Ectodermal cell (in vitro differentiated cells): ENCODE data around the gene UACA.

Experiments used
- H3K27ac ChIP-seq: 2 replicates; pipeline ENCODE4 v1.7.0; 2013; ENCODE audit warnings: mild to moderate bottlenecking, low read depth, low read length; ENCODE audit not compliant: insufficient read depth, poor library complexity, severe bottlenecking
- H3K27me3 ChIP-seq: 2 replicates; pipeline ENCODE4 v1.7.0; 2013; ENCODE audit warnings: mild to moderate bottlenecking, low read length; ENCODE audit not compliant: insufficient read depth, control insufficient read depth, poor library complexity, severe bottlenecking
- H3K36me3 ChIP-seq: one replicate; pipeline ENCODE4 v1.7.0; 2013; ENCODE audit warnings: low read length; ENCODE audit not compliant: control insufficient read depth, insufficient read depth
- H3K4me1 ChIP-seq: one replicate; pipeline ENCODE4 v1.7.0; 2013; ENCODE audit warnings: low read length; ENCODE audit not compliant: control insufficient read depth, insufficient read depth
- H3K4me3 ChIP-seq: 2 replicates; pipeline ENCODE4 v1.7.0; 2013; ENCODE audit warnings: low read depth, low read length, control low read depth; ENCODE audit not compliant: insufficient read depth
- H3K9me3 ChIP-seq: 2 replicates; pipeline ENCODE4 v1.7.0; 2013; ENCODE audit warnings: mild to moderate bottlenecking, low read length, moderate library complexity; ENCODE audit not compliant: control insufficient read depth
- WGBS, 2 experiments: methylation state at CpG; one replicate each; pipeline ENCODE4 v1.1.7; 2013; ENCODE audit warnings: missing lambda C conversion rate in 2 of 2; 5-methylcytosine and 5-hydroxymethylcytosine counted together

UACA gene

GRCh38 chr15:70646169-70646568, 117.2 kb downstream of the UACA start:
- Histone ChIP-seq H3K36me3 (no peaks in the 10 kb centered on the region), H3K4me1 (no peaks in the 10 kb centered on the region), H3K4me3 (no peak overlapping the region), H3K27ac (no peak overlapping the region), H3K27me3 (no peaks in the 10 kb centered on the region), H3K9me3 (no peaks in the 10 kb centered on the region)
- WGBS, 2 experiments: 85 to 90% methylated on average over 1 of the region's 1 CpG

GRCh38 chr15:70643783-70644125, 119.6 kb downstream of the UACA start:
- Histone ChIP-seq H3K9me3 (no peaks in the 10 kb centered on the region), H3K27ac (no peak overlapping the region), H3K4me3 (no peak overlapping the region), H3K4me1 (no peaks in the 10 kb centered on the region), H3K27me3 (no peaks in the 10 kb centered on the region), H3K36me3 (no peaks in the 10 kb centered on the region)
- 75 to 83% methylated on average over 1 of the region's 1 CpG for WGBS, 2 experiments

GRCh38 chr15:70643106-70643782, 120.1 kb downstream of the UACA start:
- Histone ChIP-seq H3K4me3 (no peak overlapping the region), H3K9me3 (no peaks in the 10 kb centered on the region), H3K27me3 (no peaks in the 10 kb centered on the region), H3K27ac (no peak overlapping the region), H3K36me3 (no peaks in the 10 kb centered on the region), H3K4me1 (no peaks in the 10 kb centered on the region)
- WGBS, 2 experiments: 89 to 94% methylated on average over 8 of the region's 8 CpGs

DNA sequence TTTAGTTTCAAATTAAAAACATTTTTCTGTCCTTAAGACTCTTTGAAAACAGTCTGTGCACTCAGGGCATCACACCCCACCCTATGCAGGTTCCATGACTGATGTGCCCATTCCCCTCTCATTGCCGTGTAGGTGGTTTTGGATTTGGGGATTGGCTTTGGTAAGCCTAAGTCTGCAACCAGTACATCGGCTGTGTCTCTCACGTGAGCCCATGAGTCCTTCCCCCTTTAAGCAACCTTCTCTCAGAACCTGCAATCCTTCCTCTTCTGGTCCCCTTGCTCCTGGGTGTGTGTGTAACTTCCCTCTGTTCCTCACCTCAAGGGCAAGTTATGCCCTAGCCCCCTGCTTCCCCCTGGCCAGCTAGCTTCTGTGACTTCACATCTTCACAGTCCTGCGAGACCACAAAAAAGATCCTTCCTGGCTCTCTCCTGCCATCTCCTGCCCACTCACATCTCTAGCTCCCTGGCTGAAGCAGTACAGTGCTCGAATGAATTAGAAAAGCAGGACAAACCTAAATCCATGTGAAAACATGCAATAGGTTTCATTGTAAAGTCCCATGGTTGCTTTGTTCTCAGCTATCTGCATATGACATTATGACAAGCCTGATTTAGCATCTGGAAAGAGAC, 126.7 kb downstream of the UACA start:
- WGBS, 2 experiments: 82 to 84% methylated on average over 5 of the region's 5 CpGs

GRCh38 chr15:70635895-70636294, 127.5 kb downstream of the UACA start:
- Histone ChIP-seq H3K27me3 (no peaks in the 10 kb centered on the region), H3K4me3 (no peak overlapping the region), H3K4me1 (peaks cover 13% of the 10 kb centered on the region), H3K36me3 (no peaks in the 10 kb centered on the region), H3K9me3 (no peaks in the 10 kb centered on the region), H3K27ac (no peak overlapping the region)
- 95 to 99% methylated on average over 2 of the region's 2 CpGs for WGBS, 2 experiments

More for the DNA sequence above, 126.7 kb downstream of the UACA start:
- H3K27me3 ChIP-seq: no peaks in the 10 kb centered on the region
- peaks cover 13% of the 10 kb centered on the region for H3K4me1 ChIP-seq
- H3K4me3 ChIP-seq: no peak overlapping the region
- no peaks in the 10 kb centered on the region for H3K36me3 ChIP-seq
- H3K27ac ChIP-seq: no peak overlapping the region
- no peaks in the 10 kb centered on the region for H3K9me3 ChIP-seq

DNA sequence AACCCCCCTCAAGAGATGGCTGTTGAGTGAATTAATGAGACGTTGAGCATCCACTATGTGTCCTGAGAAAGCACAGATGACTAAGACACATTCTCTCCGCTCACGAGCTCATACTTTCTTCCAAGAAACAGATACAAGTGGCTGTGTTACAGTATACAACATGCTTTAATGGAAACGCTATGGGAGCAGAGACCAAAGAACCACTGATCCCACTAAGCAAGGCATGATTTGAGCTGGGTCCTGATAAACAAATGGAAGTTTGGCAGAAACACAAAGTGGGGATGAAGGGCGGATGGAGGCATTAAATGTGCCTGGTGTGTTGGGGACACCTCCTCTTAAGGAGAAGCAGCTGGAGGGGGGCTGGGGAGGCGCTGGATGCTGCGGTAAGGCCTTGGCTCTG, 129.4 kb downstream of the UACA start:
- H3K27me3 ChIP-seq: no peaks in the 10 kb centered on the region
- H3K36me3 ChIP-seq: no peaks in the 10 kb centered on the region
- 93 to 97% methylated on average over 7 of the region's 7 CpGs for WGBS, 2 experiments
- H3K4me1 ChIP-seq: peaks cover 13% of the 10 kb centered on the region
- no peaks in the 10 kb centered on the region for H3K9me3 ChIP-seq
- H3K4me3 ChIP-seq: no peak overlapping the region
- no peak overlapping the region for H3K27ac ChIP-seq

DNA sequence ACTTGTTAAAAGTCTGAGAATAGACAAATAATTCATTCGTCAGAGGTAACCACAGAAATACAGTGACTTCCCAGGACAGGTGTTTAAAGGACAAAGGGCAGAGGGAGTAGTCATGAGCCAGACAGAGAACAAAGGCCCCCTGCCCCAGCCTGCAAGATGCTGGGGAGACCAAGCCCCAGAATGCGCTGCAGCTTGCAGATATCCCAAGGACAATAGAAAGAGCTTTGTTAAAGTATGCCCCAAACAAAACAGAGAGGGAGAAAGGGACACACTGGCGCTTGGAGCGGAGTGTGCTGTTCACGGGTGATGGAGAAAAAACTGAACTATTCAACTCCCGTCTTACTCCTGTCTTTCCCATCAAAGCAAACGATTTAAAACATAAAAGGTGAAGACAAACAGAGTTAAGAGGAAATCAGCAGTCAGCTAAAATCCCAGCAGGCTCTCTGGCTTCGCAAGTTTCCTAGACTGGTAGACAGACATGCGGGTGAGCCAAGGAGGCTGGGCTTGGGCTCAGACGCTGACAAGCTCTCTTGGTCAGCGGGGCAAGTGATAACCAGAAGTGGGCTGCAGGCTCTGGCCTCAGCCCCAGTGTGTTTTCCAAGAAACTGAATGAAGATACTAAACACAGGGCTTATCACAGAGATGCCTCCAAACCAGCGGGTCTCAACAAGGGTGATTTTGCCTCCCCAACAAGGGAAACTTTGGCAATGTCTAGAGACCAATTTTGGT, 130.1 kb downstream of the UACA start:
- H3K27me3 ChIP-seq: no peaks in the 10 kb centered on the region
- peak overlapping the region; percentile 36 for H3K27ac ChIP-seq
- H3K4me1 ChIP-seq: peaks cover 13% of the 10 kb centered on the region
- H3K36me3 ChIP-seq: no peaks in the 10 kb centered on the region
- no peaks in the 10 kb centered on the region for H3K9me3 ChIP-seq
- no peak overlapping the region for H3K4me3 ChIP-seq
- 24 to 26% methylated on average over 12 of the region's 12 CpGs for WGBS, 2 experiments

- H3K27me3 ChIP-seq: no peaks in the 10 kb centered on the region
- H3K4me1 ChIP-seq: peaks cover 13% of the 10 kb centered on the region
- H3K36me3 ChIP-seq: no peaks in the 10 kb centered on the region
- 85% methylated on average over 5 of the region's 5 CpGs for WGBS, 2 experiments
- H3K4me3 ChIP-seq: no peak overlapping the region
- H3K9me3 ChIP-seq: no peaks in the 10 kb centered on the region
- no peak overlapping the region for H3K27ac ChIP-seq
Observed at GRCh38 chr15:70632491-70633102, 130.8 kb downstream of the UACA start.

DNA sequence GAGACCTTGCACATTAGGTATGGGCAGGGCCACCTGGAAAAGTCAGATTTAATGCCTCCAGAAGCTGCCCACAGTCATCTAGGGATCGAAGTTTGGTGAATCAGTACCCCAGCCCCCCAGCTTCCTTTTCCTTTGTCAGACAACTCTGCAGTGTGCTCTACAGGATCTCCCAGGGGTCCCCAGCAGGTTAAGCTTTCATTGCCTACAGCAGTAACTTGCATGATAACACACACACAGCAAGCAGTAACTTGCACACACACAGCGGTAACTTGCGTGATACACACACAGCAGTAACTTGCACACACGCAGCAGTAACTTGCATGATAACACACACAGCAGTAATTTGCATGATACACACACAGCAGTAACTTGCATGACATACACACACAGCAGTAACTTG, 131.3 kb downstream of the UACA start:
- Histone ChIP-seq H3K9me3 (no peaks in the 10 kb centered on the region), H3K36me3 (no peaks in the 10 kb centered on the region), H3K4me3 (no peak overlapping the region), H3K27me3 (no peaks in the 10 kb centered on the region), H3K4me1 (peaks cover 13% of the 10 kb centered on the region), H3K27ac (no peak overlapping the region)
- WGBS, 2 experiments: 47 to 56% methylated on average over 4 of the region's 4 CpGs

GRCh38 chr15:70629735-70630273, 133.6 kb downstream of the UACA start:
- Histone ChIP-seq H3K4me1 (peaks cover 13% of the 10 kb centered on the region), H3K27me3 (no peaks in the 10 kb centered on the region)
- 93% methylated on average over 11 of the region's 11 CpGs for WGBS, 2 experiments

More at GRCh38 chr15:70629735-70630273, 133.6 kb downstream of the UACA start:
- H3K27ac ChIP-seq: no peak overlapping the region
- no peaks in the 10 kb centered on the region for H3K36me3 ChIP-seq
- no peaks in the 10 kb centered on the region for H3K9me3 ChIP-seq
- H3K4me3 ChIP-seq: no peak overlapping the region
